Fibroblast of pulmonary artery (primary cell): ENCODE measurements around the gene RIMKLA.

Source experiments
- DNase-seq: peaks from one replicate; pipeline ENCODE4 v3.0.0-alpha.2; 2010; ENCODE audit warnings: low read depth
- H3K4me3 ChIP-seq: replicated peaks from 2 replicates; pipeline ENCODE4 v1.5.1; 2011; ENCODE audit warnings: low read depth, mild to moderate bottlenecking, control low read depth, low read length, moderate library complexity
- CTCF ChIP-seq: IDR thresholded peaks from 2 replicates; pipeline ENCODE4 v1.5.1; 2011; ENCODE audit warnings: mild to moderate bottlenecking, control low read depth, low read length, inconsistent platforms; ENCODE audit errors: missing control alignments

The RIMKLA gene

GRCh38 chr1:42370876-42371549 lies 9.6 kb upstream of the RIMKLA start:
- H3K4me3 ChIP-seq: no peak overlapping the region
- no peak for TF ChIP-seq CTCF
- DNase-seq: no peak

GRCh38 chr1:42372796-42373195 lies 7.8 kb upstream of the RIMKLA start:
- no peak for TF ChIP-seq CTCF
- DNase-seq: no peak
- no peak overlapping the region for H3K4me3 ChIP-seq

DNA sequence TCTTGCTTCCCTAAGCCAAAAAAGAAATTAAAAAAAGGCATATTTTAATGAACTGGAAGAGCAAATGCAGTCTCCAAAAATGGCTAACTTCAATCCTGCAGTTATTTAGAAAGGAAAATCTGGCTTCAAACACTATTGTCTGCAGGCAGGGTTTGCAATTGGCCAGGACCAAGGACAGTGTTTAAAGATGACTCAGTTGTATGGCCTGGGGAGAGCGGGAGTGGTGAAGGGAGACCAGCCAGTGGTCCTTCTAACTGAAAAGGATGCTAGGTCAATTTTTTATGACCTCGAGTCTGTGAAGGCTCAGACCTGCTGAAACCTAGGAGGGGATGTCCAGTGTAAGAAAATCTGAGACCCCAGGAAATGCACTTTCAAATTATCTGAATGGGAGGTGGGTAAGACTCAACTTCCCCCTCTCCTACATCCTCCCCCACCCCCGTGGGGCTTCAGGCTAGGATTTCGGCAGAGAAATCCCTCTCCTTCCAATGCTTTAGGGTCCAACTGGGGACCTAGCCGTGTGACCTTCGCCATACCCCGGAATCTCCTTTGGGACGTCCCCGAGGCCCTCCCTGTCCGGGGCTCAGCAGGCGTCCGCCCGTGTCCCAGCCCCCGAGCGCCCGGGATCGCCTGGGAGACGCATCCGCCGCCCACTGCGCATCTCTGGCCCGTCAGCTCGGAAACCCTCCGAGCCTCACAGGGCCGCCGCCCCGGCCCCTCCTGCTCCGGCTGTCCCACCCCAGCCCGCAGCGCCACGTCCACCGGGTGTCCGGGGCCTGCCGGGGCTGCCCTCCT lies 602 bp upstream of the RIMKLA start:
- TF ChIP-seq CTCF: no peak
- DNase-seq: peak; percentile 35
- no peak overlapping the region for H3K4me3 ChIP-seq

GRCh38 chr1:42381280-42381673 lies 685 bp downstream of the RIMKLA start:
- no peak for DNase-seq
- TF ChIP-seq CTCF: no peak
- no peak overlapping the region for H3K4me3 ChIP-seq

- peak; percentile 26 for DNase-seq
- TF ChIP-seq CTCF: no peak
- no peak overlapping the region for H3K4me3 ChIP-seq
These were observed 4.7 kb downstream of the RIMKLA start for GRCh38 chr1:42385283-42385682.

DNA sequence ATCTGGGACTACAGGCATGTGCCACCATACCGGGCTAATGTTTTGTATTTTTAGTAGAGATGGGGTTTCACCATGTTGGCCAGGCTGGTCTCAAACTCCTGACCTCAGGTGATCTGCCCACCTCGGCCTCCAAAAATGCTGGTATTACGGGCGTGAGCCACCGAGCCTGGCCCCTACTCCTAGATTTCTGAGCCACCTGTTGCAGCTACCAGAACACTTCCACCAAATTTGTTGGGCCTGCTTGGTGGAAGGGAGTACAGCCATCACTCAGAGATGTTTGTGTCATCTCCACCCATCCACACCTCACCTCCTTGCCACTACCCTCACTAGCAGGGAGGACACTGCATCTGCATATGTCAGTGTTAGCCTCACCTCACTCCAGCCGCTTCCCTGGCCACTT lies 5.5 kb downstream of the RIMKLA start:
- TF ChIP-seq CTCF: no peak
- DNase-seq: no peak

More for the DNA sequence above, 5.5 kb downstream of the RIMKLA start:
- H3K4me3 ChIP-seq: no peak overlapping the region
